SJSA1 (cell line): ENCODE results near the gene CIB4. TPM values are rescaled to one million over a fixed set of nuclear protein-coding genes. Genes with fewer than 3 reads are reported as not detected.
"Not testable (repeated sequence)": the region's sequence is repeated elsewhere in the genome, so short reads cannot be mapped to it uniquely, and the experiment has no call there.

Experiments
- DNase-seq, 2 experiments: peaks; one replicate each; pipeline ENCODE4 v3.0.0-alpha.2; 2015 to 2020; ENCODE audit warnings: low spot score in 2 of 2, low read depth in 1 of 2
- H3K27ac ChIP-seq: fragments of 250-450 bp; sonication (Bioruptor Pico); 2 replicates; pipeline ENCODE4 v1.5.1; 2020; ENCODE audit warnings: mild to moderate bottlenecking, moderate library complexity
- H3K27me3 ChIP-seq: fragments of 250-450 bp; sonication (Bioruptor Pico); replicated peaks from 2 replicates; pipeline ENCODE4 v1.5.1; 2020; ENCODE audit warnings: mild to moderate bottlenecking, moderate library complexity
- H3K36me3 ChIP-seq: fragments of 250-450 bp; sonication (Bioruptor Pico); 2 replicates; pipeline ENCODE4 v1.5.1; 2020; ENCODE audit warnings: mild to moderate bottlenecking
- H3K4me1 ChIP-seq: fragments of 250-450 bp; sonication (Bioruptor Pico); replicated peaks from 2 replicates; pipeline ENCODE4 v1.6.1; 2021; ENCODE audit warnings: mild to moderate bottlenecking
- H3K4me3 ChIP-seq: fragments of 250-450 bp; sonication (Bioruptor Pico); 2 replicates; pipeline ENCODE4 v1.5.1; 2020; ENCODE audit warnings: mild to moderate bottlenecking
- H3K9me3 ChIP-seq: fragments of 250-450 bp; sonication (Bioruptor Pico); replicated peaks from 2 replicates; pipeline ENCODE4 v1.5.1; 2020; ENCODE audit warnings: mild to moderate bottlenecking
- total RNA-seq: library from RNA; depleted of rRNA; stranded (reverse); fragments of >200 nt; shearing (Covaris generic); gene quantifications from 2 replicates; pipeline ENCODE4 v1.2.3, GENCODE V29; 2014

The CIB4 gene
- total RNA-seq, 1 experiment from 2014 or later, result not detected

- H3K27me3 ChIP-seq, result peaks cover 50% of the 10 kb centered on the region
- no peak for DNase-seq
- no peaks in the 10 kb centered on the region for H3K9me3 ChIP-seq
Observed at GRCh38 chr2:26570083-26570430, 71.1 kb downstream of the CIB4 start.

GRCh38 chr2:26569216-26570082 lies 71.7 kb downstream of the CIB4 start:
- H3K4me3 ChIP-seq, result no peak overlapping the region
- peaks cover 56% of the 10 kb centered on the region for H3K27me3 ChIP-seq
- DNase-seq, result peak in 1 of 2 experiments; percentile 26
- H3K9me3 ChIP-seq, result no peaks in the 10 kb centered on the region
- no peak overlapping the region for H3K27ac ChIP-seq
- H3K36me3 ChIP-seq, result no peaks in the 10 kb centered on the region
- H3K4me1 ChIP-seq, result no peaks in the 10 kb centered on the region

More at GRCh38 chr2:26570083-26570430, 71.1 kb downstream of the CIB4 start:
- no peaks in the 10 kb centered on the region for H3K36me3 ChIP-seq
- no peaks in the 10 kb centered on the region for H3K4me1 ChIP-seq
- H3K27ac ChIP-seq, result no peak overlapping the region
- no peak overlapping the region for H3K4me3 ChIP-seq

GRCh38 chr2:26568076-26568890 lies 72.9 kb downstream of the CIB4 start:
- DNase-seq, result peak in 1 of 2 experiments; percentile 15
- Histone ChIP-seq H3K9me3 (no peaks in the 10 kb centered on the region), H3K4me3 (no peak overlapping the region), H3K4me1 (no peaks in the 10 kb centered on the region; the same call in 1 of the 2 replicates), H3K36me3 (no peaks in the 10 kb centered on the region), H3K27ac (no peak overlapping the region), H3K27me3 (peaks cover 60% of the 10 kb centered on the region)

GRCh38 chr2:26567534-26567933 lies 73.6 kb downstream of the CIB4 start:
- Histone ChIP-seq H3K9me3 (no peaks in the 10 kb centered on the region), H3K4me1 (peaks cover 7% of the 10 kb centered on the region), H3K4me3 (no peak overlapping the region), H3K27me3 (peaks cover 63% of the 10 kb centered on the region), H3K27ac (no peak overlapping the region), H3K36me3 (no peaks in the 10 kb centered on the region)
- DNase-seq, result no peak

- not testable (repeated sequence) for DNase-seq, H3K4me3 ChIP-seq, H3K36me3 ChIP-seq, H3K27ac ChIP-seq, H3K9me3 ChIP-seq
- peaks cover 14% of the 10 kb centered on the region for H3K4me1 ChIP-seq
- peaks cover 63% of the 10 kb centered on the region for H3K27me3 ChIP-seq
Observed at GRCh38 chr2:26566731-26567130, 74.4 kb downstream of the CIB4 start.

GRCh38 chr2:26566081-26566375 lies 75.1 kb downstream of the CIB4 start:
- H3K36me3 ChIP-seq, result no peaks in the 10 kb centered on the region
- peaks cover 61% of the 10 kb centered on the region for H3K27me3 ChIP-seq
- DNase-seq, result no peak
- no peak overlapping the region for H3K27ac ChIP-seq
- peaks cover 14% of the 10 kb centered on the region for H3K4me1 ChIP-seq
- no peak overlapping the region for H3K4me3 ChIP-seq
- H3K9me3 ChIP-seq, result no peaks in the 10 kb centered on the region; the same call in 1 of the 2 replicates

GRCh38 chr2:26564121-26564644 lies 77.0 kb downstream of the CIB4 start:
- H3K27me3 ChIP-seq, result peaks cover 64% of the 10 kb centered on the region
- H3K4me1 ChIP-seq, result peaks cover 14% of the 10 kb centered on the region
- no peak overlapping the region for H3K27ac ChIP-seq
- H3K36me3 ChIP-seq, result no peaks in the 10 kb centered on the region
- H3K4me3 ChIP-seq, result no peak overlapping the region
- DNase-seq, result no peak
- no peaks in the 10 kb centered on the region; the same call in 1 of the 2 replicates for H3K9me3 ChIP-seq

GRCh38 chr2:26563686-26564085 lies 77.5 kb downstream of the CIB4 start:
- Histone ChIP-seq H3K27me3 (peaks cover 69% of the 10 kb centered on the region), H3K4me3 (no peak overlapping the region)
- no peak for DNase-seq

GRCh38 chr2:26562811-26563645 lies 78.1 kb downstream of the CIB4 start:
- Histone ChIP-seq H3K4me3 (peak overlapping the region; percentile 10; the same call in 1 of the 2 replicates), H3K27ac (no peak overlapping the region), H3K36me3 (no peaks in the 10 kb centered on the region), H3K27me3 (peaks cover 73% of the 10 kb centered on the region), H3K9me3 (no peaks in the 10 kb centered on the region; the same call in 1 of the 2 replicates), H3K4me1 (peaks cover 14% of the 10 kb centered on the region)
- peak in 1 of 2 experiments; percentile 17 for DNase-seq

More at GRCh38 chr2:26563686-26564085, 77.5 kb downstream of the CIB4 start:
- Histone ChIP-seq H3K27ac (no peak overlapping the region), H3K36me3 (no peaks in the 10 kb centered on the region), H3K9me3 (no peaks in the 10 kb centered on the region; the same call in 1 of the 2 replicates), H3K4me1 (peaks cover 14% of the 10 kb centered on the region)

- peaks cover 14% of the 10 kb centered on the region for H3K4me1 ChIP-seq
- H3K36me3 ChIP-seq, result no peaks in the 10 kb centered on the region
- peak overlapping the region; percentile 10; the same call in 1 of the 2 replicates for H3K4me3 ChIP-seq
- H3K9me3 ChIP-seq, result no peaks in the 10 kb centered on the region; the same call in 1 of the 2 replicates
- H3K27me3 ChIP-seq, result peaks cover 70% of the 10 kb centered on the region
- peak; percentile 10 to 60 for DNase-seq
- H3K27ac ChIP-seq, result no peak overlapping the region
Observed at GRCh38 chr2:26561918-26562810, 79.0 kb downstream of the CIB4 start.

- Histone ChIP-seq H3K4me3 (no peak overlapping the region), H3K27ac (no peak overlapping the region), H3K9me3 (no peaks in the 10 kb centered on the region; the same call in 1 of the 2 replicates), H3K36me3 (no peaks in the 10 kb centered on the region), H3K27me3 (peaks cover 67% of the 10 kb centered on the region), H3K4me1 (peaks cover 14% of the 10 kb centered on the region)
- DNase-seq, result no peak
Observed at GRCh38 chr2:26561376-26561775, 79.8 kb downstream of the CIB4 start.

- Histone ChIP-seq H3K4me3 (no peak overlapping the region), H3K27ac (no peak overlapping the region), H3K4me1 (peaks cover 14% of the 10 kb centered on the region), H3K27me3 (peaks cover 62% of the 10 kb centered on the region), H3K36me3 (no peaks in the 10 kb centered on the region), H3K9me3 (no peaks in the 10 kb centered on the region; the same call in 1 of the 2 replicates)
- no peak for DNase-seq
Observed at GRCh38 chr2:26560892-26561291, 80.3 kb downstream of the CIB4 start.
